AG04450 (cell line): Measurements from ENCODE around the gene CSTB. TPM values are rescaled to one million over a fixed set of nuclear protein-coding genes. Genes with fewer than 3 reads are reported as not detected.

Experiments
- CTCF ChIA-PET: fragments of 300-600, 350-600 bp; formaldehyde crosslinking; extraction: SDS; loops from one replicate; lab custom pipeline; 2022; ENCODE audit warnings: antibody characterized with exemption, inconsistent platforms; lab: Charles Lee
- POLR2A ChIA-PET: fragments of 350-600 bp; formaldehyde crosslinking; extraction: SDS; loops from one replicate; lab custom pipeline; 2021; ENCODE audit warnings: antibody characterized with exemption, inconsistent platforms; lab: Yijun Ruan, JAX
- DNase-seq: peaks from one replicate; pipeline ENCODE4 v3.0.0-alpha.2; 2011; ENCODE audit warnings: low read depth, low spot score
- H3K27ac ChIP-seq: one replicate; pipeline ENCODE4 v1.5.1; 2012; ENCODE audit warnings: low read depth, low read length, control low read depth
- H3K27me3 ChIP-seq: one replicate; pipeline ENCODE4 v1.6.0; 2012; ENCODE audit warnings: low read length; ENCODE audit not compliant: control insufficient read depth, insufficient read depth
- H3K4me3 ChIP-seq: 2 replicates; pipeline ENCODE4 v1.5.1; 2011; ENCODE audit warnings: mild to moderate bottlenecking, low read depth, low read length, control low read depth
- H3K9me3 ChIP-seq: 2 replicates; pipeline ENCODE4 v1.5.1; 2012; ENCODE audit warnings: low read length; ENCODE audit not compliant: control insufficient read depth, insufficient read depth
- polyA plus RNA-seq: library from polyadenylated mRNA; depleted of rRNA; stranded (reverse); fragments of >200 nt; gene quantifications from 2 replicates; pipeline ENCODE4 v1.2.3, GENCODE V29; 2011
- TF ChIP-seq, protein P1 (sequence below): IDR thresholded peaks from 2 replicates; pipeline ENCODE4 v1.5.1; 2011; ENCODE audit warnings: low read depth, low read length, control low read depth, inconsistent platforms

Gene CSTB
- polyA plus RNA-seq, 1 experiment: 54.3 TPM

DNA sequence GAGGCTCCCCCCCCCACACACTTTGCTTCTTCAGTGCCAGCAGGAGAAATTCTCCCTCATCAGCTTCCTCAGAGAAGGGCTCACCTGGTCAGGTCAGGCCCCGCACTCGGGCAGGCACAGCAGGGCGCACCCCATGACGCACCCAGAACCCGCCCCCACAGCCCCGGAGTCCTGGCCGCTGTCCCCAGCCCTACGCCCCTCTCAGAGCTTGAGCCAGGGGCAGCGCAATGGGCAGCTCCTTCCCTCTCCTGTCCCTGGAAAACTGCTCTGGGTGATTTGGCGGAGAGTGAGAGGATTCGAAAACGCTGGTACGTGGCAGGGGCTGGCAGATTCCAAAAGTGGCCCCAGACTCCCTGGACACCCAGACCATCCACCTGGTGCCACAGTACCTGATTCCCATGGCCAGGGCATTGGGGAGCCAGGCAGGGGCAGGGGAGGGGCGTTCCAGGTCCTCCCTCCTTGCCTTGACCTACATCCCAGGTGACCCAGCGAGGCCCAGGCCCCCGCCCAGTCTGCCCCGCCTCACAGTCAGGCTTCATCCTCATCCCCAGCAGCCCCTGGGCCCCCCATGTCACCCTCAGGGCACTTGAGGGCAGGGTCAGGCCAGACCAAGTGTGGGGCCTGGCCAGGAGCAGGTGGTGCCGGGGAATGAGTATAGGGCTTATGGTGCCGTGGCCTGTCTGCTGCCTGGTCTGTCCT, 37.0 kb upstream of the CSTB start:
- DNase-seq: no peak

DNA sequence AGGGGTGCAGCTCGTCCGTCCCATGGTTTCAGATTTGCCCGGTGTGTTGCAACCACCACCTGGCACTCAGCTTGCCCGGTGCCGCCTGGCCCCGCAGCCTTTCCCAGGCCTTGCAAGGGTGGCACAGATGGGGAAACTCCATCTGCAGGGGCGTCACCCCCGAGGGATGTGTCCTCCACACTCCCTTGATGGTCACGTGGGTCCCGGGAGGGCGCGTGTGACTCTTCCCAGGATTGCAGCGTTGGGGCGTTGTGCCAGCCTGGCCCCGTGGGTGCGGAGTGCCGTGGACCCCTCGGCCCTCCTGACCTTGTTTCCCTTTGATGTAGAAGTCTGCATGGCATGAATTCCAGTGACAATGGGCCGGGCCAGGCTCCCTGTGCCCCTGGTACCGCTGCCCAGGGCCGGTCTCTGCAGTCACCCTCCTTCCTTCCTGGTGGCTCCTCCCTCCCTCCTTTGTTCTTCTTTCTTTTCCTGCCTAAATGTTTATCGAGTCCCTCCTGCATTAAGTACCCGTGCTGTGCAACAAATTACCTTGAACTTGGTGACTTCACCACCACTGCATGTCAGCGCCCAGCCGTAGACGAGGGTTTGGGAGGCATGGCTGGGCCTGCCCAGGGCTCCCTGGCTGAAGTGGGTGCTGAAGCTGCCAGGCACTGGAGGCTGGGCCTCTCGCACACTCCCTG, 36.2 kb upstream of the CSTB start:
- POLR2A ChIA-PET: interaction anchor here (2.6 kb wide), 1 partner anchor 163 kb away, joined by 7 read pairs; no protein-coding TSS in a partner anchor
- no peak overlapping the region for H3K4me3 ChIP-seq
- H3K27me3 ChIP-seq: peaks cover 3% of the 10 kb centered on the region

More for the DNA sequence above, 37.0 kb upstream of the CSTB start:
- CTCF ChIA-PET: interaction anchor here (0.6 kb wide), 1 partner anchor 162 kb away, joined by 3 read pairs; no protein-coding TSS in a partner anchor
- TF ChIP-seq, protein P1, sequence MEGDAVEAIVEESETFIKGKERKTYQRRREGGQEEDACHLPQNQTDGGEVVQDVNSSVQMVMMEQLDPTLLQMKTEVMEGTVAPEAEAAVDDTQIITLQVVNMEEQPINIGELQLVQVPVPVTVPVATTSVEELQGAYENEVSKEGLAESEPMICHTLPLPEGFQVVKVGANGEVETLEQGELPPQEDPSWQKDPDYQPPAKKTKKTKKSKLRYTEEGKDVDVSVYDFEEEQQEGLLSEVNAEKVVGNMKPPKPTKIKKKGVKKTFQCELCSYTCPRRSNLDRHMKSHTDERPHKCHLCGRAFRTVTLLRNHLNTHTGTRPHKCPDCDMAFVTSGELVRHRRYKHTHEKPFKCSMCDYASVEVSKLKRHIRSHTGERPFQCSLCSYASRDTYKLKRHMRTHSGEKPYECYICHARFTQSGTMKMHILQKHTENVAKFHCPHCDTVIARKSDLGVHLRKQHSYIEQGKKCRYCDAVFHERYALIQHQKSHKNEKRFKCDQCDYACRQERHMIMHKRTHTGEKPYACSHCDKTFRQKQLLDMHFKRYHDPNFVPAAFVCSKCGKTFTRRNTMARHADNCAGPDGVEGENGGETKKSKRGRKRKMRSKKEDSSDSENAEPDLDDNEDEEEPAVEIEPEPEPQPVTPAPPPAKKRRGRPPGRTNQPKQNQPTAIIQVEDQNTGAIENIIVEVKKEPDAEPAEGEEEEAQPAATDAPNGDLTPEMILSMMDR: no peak
- Histone ChIP-seq H3K4me3 (no peak overlapping the region), H3K9me3 (peaks cover 7% of the 10 kb centered on the region; the same call in 1 of the 2 replicates), H3K27me3 (peaks cover 3% of the 10 kb centered on the region), H3K27ac (no peak overlapping the region)
- POLR2A ChIA-PET: no interaction called here

DNA sequence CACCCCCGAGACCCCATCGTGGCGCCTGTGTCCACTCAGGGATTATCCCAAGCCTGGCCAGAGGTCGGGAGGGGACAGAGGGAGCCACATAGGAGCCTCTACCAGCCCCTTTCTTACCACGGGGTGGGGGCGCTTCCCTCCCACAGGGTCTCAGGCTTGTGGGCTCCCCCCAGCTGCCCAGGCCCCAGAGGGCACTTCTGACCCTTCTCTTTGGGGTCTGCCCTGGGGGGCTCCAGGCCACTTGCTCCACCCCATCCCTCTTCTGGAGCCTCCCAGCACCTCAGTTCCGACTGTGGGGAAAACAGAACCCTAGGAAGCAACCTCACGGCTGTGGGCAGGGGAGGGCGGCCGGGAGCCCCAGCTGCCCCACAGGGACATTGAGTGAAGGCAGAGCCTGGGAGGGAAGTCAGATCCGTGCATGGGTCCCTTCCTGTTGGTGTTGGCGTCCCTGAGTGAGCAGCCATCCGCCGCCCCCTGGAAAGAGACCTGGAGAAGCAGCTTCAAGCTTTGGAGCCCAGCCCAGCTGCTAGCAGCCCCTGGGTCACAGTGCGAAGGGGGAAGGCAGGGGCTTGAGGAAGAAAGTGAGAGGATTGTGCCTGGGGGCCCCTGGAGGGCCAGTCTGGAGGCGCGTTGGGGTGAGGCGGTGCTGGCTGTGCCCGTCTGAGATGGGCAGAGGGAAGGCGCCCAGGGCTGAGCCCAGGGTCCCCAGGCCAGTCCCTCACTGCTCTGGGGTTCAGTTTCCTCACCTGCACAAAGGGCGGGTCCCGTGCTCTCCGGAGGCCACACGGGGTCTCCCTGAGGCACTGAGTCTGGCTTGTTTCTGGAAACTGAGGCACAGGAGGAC, 35.4 kb upstream of the CSTB start:
- CTCF ChIA-PET: interaction anchor here (0.6 to 1.5 kb wide), 6 partner anchors 8 to 213 kb away, joined by 3 to 6 read pairs (median 4); no protein-coding TSS in a partner anchor
- TF ChIP-seq, protein P1: no peak
- Histone ChIP-seq H3K4me3 (no peak overlapping the region), H3K9me3 (no peaks in the 10 kb centered on the region), H3K27ac (no peak overlapping the region), H3K27me3 (peaks cover 3% of the 10 kb centered on the region)
- POLR2A ChIA-PET: interaction anchor here (2.6 kb wide), 1 partner anchor 164 kb away, joined by 7 read pairs; no protein-coding TSS in a partner anchor
- no peak for DNase-seq

More for the DNA sequence above, 36.2 kb upstream of the CSTB start:
- TF ChIP-seq, protein P1: no peak
- no peak overlapping the region for H3K27ac ChIP-seq
- peaks cover under 1% of the 10 kb centered on the region; the same call in 1 of the 2 replicates for H3K9me3 ChIP-seq
- CTCF ChIA-PET: interaction anchor here (1.2 kb wide), 1 partner anchor 127 kb away, joined by 4 read pairs; no protein-coding TSS in a partner anchor
- no peak for DNase-seq

- DNase-seq: no peak
- POLR2A ChIA-PET: interaction anchor here (2.6 kb wide), 1 partner anchor 165 kb away, joined by 7 read pairs; no protein-coding TSS in a partner anchor
- CTCF ChIA-PET: interaction anchor here (0.5 to 1.5 kb wide), 8 partner anchors 9 to 214 kb away, joined by 3 to 6 read pairs (median 4); no protein-coding TSS in a partner anchor
Observed at GRCh38 chr21:43810505-43811261, 34.6 kb upstream of the CSTB start.

More at GRCh38 chr21:43810505-43811261, 34.6 kb upstream of the CSTB start:
- H3K9me3 ChIP-seq: no peaks in the 10 kb centered on the region
- no peak overlapping the region for H3K4me3 ChIP-seq
- TF ChIP-seq, protein P1: peak; percentile 93
- peaks cover 3% of the 10 kb centered on the region for H3K27me3 ChIP-seq
- H3K27ac ChIP-seq: no peak overlapping the region
